Suppressor macrophage treated with lipopolysaccharide for 4 hours (primary cell): ENCODE measurements around the gene RNF144A.
"Not testable (repeated sequence)": the region's sequence is repeated elsewhere in the genome, so short reads cannot be mapped to it uniquely, and the experiment has no call there.

Source experiments
- DNase-seq: peaks from one replicate; pipeline ENCODE4 v3.0.0-alpha.2; 2020

The RNF144A gene, protein sequence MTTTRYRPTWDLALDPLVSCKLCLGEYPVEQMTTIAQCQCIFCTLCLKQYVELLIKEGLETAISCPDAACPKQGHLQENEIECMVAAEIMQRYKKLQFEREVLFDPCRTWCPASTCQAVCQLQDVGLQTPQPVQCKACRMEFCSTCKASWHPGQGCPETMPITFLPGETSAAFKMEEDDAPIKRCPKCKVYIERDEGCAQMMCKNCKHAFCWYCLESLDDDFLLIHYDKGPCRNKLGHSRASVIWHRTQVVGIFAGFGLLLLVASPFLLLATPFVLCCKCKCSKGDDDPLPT

DNA sequence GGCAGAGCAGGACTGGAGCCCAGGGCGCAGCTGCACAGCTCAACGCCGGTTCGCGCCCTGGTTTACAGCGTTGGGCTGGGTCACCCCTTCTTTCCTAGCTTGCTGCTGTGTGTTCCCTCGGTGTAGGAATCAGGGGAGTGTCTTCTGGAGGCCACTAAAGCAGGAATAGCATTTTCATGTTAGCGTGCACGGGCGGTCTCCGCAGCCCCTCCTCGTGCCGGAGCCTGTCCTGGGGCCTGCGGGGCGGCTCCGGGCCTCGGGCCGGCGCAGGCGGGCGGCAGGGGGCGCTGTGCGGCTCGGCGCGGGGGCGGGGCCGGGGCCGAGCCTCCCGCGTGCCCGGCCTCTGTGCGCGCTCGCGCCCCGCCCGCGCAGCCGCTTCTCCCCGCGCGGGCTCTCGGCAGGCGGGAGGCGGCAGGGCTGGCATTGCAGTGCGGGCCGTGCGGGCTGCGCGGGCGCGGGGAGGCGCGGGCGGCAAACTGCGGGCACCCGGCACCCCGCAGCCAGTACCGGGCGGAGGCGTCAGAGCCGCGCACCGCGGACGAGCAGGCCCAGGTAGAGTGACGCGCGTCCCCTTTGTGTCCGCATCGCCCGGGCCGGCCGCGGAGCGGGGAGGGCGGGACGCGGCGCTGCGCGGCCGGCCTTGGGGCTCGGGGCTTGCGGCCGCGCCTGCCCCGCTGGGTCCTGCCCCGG lies at the start of gene RNF144A:
Gene RNF144A (plus strand): TSS at position 342 of the 690 bp plus-strand sequence. CDS start 79,515 bp downstream, outside the sequence.
- peak; percentile 85 for DNase-seq

- DNase-seq, result peak; percentile 70
Observed at GRCh38 chr2:6872394-6872793, 44.8 kb upstream of the RNF144A start.

DNA sequence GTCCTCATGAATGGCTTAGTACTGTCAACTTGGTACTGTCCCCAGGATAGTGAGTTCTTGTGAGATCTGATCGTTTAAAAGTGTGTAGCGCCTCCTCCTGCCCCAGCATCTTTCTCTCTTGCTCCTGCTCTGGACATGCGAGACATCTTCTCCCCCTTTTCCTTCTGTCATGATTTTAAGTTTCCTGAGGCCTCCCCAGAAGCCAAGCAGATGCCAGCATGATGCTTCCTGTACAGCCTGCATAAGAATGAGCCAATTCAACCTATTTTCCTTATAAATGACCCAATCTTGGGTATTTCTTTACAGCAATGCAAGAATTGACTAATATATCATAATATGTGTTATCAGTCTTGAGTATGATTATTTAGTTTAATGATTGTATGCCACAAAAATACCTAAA lies 43.2 kb upstream of the RNF144A start:
- DNase-seq, result no peak

GRCh38 chr2:6876309-6876708 lies 40.9 kb upstream of the RNF144A start:
- peak; percentile 67 for DNase-seq

GRCh38 chr2:6877402-6878304 lies 39.6 kb upstream of the RNF144A start, which contains the start of gene RSAD2:
RSAD2 (plus strand) TSS chr2:6877777; CDS start chr2:6877801, 24 bp downstream.
- DNase-seq, result peak; percentile 93

GRCh38 chr2:6878549-6878948 lies 38.7 kb upstream of the RNF144A start:
- no peak for DNase-seq

GRCh38 chr2:6879011-6879410 lies 38.2 kb upstream of the RNF144A start:
- no peak for DNase-seq

DNA sequence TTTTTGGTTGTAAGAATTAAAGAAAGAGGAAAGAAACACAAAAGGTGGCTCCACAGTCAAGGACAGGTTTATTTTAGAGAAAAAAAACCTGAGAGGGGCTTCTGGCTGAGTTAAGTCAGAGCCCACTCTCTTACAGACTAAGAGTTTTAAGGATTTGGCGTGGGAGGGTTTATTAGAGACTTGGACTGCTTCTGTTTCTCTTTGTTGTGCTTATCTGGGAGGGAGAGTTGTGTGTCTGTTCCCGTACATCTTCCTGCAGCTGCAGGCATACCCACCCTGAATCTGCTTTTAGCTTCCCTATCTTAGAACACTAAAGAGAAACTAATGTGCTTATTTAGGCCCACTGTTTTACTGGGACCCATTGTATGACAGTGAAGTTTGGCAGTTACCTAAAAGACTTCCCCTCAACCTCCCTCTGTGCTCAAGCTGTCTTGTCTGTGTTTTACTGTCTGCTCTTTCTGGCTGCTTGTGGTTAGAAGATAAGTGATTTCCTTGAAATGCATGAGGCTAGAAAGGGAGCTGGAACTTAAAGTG lies 36.9 kb upstream of the RNF144A start:
- no peak for DNase-seq

DNA sequence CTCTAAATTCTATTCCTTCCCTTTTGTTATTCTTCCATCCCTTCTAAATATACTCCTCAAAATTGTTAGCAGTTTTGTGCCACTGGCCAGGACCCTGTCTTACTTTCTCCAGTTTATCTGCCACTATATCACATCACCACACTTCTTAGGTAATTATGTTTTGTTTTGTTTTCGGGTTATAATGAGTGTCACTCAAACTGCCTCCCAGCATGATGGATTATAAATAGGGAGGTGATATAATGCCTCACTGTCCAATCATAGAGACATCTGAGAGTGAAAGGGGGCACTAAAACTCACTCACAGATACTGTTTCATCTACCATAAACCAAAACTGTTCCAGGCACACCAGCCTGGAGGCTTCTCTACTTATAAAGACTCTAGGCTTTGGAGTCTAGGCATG lies 36.2 kb upstream of the RNF144A start:
- DNase-seq, result no peak

- no peak for DNase-seq
Observed at GRCh38 chr2:6881516-6881915, 35.7 kb upstream of the RNF144A start.

- no peak for DNase-seq
Observed at GRCh38 chr2:6883448-6884122, 33.6 kb upstream of the RNF144A start.

- DNase-seq, result no peak
Observed at GRCh38 chr2:6885551-6885950, 31.7 kb upstream of the RNF144A start.

DNA sequence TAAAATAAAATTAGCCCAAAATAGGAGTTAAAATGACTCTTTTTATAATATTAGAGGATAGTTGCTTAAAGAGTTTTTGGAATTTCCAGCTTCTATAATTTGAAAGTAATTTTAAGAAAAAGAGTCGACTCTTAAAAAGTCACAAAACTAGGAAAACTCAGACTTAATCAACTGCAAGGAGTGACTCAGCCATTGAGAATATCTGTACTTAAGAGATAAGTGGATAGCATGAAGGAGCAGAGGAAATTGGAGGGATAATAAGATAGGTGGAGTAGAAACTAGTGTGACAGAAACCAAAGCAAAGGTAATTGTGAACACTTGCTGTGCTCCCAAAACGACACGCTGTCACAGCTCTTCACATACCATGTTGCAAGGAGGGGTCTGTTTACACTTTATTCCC lies 31.2 kb upstream of the RNF144A start:
- DNase-seq, result no peak

DNA sequence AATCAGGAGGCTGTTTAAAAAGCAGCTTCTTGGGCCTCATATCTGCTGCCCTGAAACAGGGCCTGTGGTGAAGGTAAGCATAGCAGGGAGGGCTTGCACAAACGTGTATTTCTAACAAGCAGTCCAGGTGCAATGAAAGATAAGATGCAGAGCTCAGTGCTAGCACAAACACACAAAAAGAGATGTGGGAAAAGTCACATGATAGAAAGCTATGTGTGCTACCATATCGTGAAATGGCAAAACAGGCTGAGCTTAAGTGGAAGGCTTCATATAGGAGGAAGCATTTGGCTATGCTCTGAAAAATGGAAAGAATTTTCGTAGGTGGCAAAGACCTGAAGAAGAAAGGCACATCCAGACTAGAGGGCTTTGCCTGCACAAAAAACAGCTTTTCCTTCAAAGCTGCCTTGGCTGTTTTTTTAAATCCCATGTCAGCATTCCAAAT lies 29.4 kb upstream of the RNF144A start:
- DNase-seq, result no peak

- DNase-seq, result no peak
Observed at GRCh38 chr2:6888724-6889123, 28.5 kb upstream of the RNF144A start.

DNA sequence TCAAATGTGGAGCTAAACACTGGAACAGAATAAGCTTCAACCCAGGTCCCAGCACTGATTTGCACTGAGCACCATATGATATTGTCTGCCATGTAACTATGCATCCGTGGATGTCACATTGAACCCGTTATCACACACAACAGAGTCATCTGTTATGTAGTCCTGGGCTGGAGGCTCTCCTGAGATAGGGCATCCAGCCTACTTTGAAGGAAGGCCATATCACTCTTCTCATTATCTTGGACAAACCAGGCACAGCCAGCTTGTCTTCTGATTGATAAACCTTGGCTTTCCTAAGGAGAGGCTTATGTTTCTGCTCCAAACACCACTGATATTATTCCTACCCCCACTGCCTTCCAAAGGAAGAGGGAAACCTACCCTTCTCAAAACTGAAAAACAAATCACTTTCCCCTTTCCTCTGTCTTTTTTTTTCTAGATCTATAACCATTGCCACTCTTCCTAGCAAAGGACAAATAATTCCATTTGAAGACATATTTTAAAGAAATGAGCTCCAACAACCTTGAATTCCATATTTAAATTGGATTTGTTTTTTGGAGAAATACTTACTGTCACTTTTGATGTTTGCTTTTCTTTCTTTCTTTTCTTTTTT lies 23.2 kb upstream of the RNF144A start:
- DNase-seq, result no peak

DNA sequence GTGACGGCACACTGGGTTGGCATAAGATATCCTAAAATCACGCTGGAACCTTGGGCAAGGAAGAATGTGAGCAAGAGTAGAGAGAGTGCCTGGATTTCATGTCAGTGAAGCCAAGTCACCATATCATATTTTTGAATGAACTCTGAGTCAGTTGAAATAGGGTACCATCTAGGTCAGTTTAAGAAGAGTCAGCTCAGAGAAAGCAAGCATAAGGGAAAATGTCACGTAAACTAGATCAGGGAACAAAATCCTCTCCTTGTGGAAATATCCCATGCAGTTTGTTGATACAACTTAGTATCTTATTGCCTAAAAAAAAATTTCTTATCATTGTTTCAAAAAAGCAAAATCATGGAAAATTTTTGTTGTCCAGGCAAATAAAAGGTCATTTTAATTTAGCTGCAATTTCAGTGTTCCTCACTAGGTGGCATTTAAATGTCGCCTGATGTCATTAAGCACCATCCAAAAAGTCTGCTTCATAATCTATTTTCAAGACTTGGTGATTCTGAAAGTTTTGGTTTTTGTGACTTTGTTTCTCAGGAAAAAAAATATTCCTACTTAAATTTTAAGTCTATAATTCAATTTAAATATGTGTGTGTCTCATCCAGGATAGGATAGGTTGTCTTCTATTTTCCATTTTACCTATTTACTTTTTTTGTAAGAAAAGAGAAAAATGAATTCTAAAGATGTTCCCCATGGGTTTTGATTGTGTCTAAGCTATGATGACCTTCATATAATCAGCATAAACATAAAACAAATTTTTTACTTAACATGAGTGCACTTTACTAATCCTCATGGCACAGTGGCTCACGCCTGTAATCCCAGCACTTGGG lies 20.1 kb upstream of the RNF144A start:
- peak; percentile 48 for DNase-seq

DNA sequence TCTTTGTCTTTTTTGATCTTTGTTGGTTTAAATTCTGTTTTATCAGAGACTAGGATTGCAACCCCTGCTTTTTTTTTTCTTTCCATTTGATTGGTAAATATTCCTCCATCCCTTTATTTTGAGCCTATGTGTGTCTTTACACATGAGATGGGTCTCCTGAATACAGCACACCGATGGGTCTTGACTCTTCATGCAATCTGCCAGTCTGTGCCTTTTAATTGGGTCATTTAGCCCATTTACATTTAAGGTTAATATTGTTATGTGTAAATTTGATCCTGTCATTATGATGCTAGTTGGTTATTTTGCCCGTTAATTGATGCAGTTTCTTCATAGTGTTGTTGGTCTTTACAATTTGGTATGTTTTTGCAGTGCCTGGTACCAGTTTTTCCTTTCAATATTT lies 14.6 kb upstream of the RNF144A start:
- not testable (repeated sequence) for DNase-seq

DNA sequence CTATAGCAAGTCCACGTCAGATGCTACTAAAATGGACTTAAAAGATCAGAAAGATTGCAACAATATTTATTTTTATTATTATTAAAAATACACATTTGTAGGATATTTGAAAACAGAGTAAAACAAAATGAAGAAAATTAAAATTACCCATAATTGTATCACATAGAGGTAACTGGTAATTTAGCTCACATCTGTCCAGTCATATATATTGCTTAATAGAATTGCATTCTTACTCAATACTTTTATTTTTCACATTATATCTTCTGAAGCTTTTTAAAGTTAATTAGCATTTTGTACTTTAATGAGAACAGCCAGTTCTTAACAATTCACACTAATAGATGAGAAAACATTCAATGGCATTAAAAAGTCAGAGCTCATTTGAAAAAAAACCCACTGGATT lies 11.5 kb upstream of the RNF144A start:
- no peak for DNase-seq

DNA sequence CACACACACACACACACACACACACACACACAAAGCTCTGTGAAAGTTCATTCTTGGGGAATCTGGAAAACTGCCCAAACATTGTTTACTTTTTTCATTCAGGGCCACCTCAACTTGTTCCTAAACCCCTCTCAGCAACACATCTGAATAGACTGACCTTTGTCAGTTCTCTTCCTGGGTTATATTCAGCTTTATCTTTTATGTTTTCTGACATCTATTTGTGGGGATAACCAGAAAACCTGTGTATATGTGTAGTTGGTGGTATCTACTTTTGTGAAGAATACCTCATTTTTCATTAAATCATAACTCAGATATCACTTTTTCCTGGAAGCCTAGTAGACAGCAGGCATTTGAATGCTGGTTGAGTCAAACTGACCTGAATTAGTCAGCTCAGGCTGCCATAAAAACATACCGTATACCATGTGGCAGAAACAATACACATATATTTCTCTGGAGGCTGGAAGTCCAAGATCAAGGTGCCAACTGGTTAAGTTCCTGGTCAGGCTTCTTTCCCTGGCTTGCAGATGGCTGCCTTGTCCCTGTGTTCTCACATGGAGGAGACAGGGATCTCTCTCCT lies 11.0 kb upstream of the RNF144A start:
- DNase-seq, result no peak

DNA sequence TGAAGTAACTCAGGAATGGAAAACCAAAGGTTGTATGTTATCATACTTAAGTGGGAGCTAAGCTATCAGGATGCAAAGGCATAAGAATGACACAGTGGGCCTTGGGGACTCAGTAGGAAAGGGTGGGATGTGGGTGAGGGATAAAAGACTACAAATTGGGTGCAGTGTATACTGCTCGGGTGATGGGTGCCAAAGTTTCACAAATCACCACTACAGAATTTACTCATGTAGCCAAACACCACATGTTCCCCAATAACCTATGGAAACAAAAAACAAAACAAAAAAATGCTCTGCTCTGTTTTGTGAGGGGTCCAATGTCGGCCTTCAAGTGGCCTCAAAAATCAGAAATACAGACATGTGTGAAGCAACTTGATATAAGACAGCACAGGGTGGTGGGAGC lies 8.9 kb upstream of the RNF144A start:
- no peak for DNase-seq
